Measurements from ENCODE around the gene USH2A.
"Not testable (repeated sequence)": the region's sequence is repeated elsewhere in the genome, so short reads cannot be mapped to it uniquely, and the experiment has no call there.

USH2A gene

GRCh38 chr1:216044538-216044937, 378.7 kb downstream of the USH2A start:
- DNase-seq = no peak

GRCh38 chr1:216034506-216034905, 388.7 kb downstream of the USH2A start:
- no peak for DNase-seq

DNA sequence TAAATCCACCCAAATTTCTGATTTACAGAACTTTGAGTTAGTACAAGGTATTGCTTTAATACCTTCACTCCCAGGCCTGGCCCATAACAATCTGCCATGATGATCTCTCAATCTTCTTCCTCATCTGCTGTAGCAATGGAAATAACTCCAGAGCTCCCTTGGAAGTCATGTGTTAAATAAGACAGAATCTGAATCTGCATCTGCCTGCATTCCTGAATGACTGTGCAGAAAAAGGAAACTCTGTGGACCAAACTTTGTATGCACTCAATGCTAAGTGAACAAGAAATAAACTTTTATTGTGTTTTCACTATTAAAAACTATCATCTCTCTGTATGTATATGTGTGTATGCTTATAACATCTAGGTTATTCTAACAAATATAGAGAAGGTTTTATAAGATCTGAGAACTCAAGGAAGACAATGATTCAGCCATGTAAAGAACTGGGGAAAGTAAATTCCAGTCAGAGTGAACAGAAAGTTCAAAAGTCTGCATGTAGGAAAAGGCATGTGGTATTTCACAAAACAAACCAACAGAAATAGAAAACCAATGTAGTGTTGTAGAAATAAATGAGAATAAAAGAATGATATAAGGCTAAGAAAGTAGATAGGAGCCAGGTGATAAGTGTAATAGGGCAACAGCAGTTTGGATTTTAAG, 390.2 kb downstream of the USH2A start:
- no peak for DNase-seq

GRCh38 chr1:216032284-216032683, 391.0 kb downstream of the USH2A start:
- DNase-seq = no peak

DNA sequence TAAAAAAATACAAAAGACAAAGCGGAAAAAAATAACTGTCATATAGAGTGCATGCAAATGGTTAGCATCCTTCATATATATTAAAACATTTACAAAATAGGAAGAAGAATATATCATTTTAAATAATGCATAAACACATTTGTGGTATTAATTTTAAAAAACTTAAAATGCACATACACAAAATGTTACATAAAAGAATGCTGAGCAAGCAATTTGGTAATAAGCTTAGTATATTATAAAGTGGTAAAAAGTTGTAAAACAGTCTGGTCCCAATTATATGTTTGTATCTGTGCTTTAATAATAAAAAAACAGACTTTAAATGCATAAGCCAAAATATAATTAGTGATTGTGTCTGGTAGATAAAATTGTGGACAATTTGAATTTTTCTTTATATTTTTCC, 394.6 kb downstream of the USH2A start:
- no peak for DNase-seq

DNA sequence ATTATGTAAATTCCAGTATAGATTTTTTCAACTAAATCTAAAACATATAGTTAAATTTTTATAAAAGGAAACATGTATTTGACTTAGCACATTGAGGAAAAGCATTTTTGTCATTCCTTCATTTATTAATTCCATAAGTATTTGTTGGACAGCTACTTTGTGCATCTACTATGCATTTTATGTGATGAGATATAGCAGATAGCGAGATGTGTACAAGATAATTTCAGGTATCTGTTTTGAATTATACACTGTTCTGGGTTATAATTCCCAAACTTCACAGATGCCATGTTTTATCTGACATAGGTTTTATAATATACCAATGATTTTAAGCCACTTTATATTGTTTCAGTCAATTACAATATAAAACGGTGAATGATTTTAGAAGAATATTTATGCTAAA, 398.7 kb downstream of the USH2A start:
- DNase-seq = no peak

GRCh38 chr1:216020743-216021345, 402.4 kb downstream of the USH2A start:
- DNase-seq = no peak

DNA sequence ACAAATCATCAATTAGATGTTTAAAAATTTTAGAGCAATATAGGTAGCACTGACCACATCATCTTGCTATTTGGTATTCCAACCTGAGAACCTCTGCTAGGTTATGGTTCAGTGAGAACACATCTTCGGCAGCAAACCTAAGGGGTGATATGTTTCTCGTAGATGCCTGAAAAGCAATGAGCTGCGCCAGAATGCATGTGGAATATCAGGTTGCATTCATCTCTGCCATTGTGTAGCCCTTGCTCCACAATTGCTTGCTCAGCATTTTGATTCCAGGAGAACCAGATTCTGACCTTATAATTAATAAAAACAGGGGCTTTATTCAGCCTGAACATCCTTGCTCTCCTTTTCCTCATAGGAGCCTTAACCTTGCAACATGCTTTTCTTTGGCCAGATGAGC, 408.1 kb downstream of the USH2A start:
- no peak for DNase-seq

DNA sequence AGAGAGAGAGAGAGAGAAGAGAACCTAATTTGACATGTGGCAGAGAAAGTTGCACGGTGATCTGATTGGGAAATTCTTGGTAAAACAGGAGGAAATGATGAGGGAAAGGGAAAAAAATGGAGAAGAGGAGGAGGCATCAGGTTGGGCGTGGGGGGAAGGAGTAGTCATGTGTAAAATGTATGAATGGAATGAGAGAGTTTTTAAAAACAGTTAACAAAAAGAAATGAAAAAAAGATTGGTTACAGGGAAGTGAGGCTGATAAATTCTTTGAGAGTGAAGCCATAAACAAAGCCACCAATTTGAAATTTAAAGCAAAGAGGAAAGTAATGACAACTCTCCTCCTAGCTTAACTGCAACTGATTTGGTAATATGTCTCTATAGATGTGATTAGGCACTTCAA, 409.2 kb downstream of the USH2A start:
- no peak for DNase-seq

DNA sequence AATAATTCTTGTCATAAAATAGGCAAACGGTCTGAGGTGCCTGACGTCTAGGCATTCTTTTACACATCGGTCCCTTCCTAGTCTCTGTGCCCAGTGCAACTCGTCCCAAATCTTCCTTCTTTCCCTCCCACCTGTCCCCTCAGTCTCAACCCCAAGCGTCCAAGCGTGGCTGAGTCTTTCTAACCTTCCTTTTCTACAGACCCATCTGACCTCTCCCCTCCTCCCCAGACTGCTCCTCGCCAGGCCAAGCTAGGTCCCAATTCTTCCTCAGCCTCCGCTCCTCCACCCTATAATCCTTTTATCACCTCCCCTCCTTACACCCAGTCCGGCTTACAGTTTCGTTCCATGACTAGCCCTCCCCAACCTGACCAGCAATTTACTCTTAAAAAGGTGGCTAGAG, 413.8 kb downstream of the USH2A start:
- DNase-seq = not testable (repeated sequence)

GRCh38 chr1:216005916-216006315, 417.3 kb downstream of the USH2A start:
- DNase-seq = no peak

DNA sequence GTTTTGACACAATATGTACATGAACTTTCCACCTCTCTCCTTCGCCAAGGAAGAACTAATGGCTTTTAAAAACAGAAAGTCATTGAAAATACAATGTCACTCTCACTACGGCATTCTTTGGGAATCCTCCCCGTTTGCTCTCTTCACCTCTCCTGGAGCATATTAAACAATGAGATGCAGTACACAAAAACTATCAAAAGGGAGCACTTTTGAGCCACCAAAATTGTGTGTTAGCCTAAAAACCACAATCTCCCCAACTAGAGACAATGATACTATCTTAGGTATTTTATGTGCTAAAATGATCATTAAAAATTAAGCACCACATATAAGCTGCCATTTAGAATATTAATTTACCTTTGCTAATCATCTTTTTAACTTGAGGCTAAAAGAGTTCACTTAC, 430.6 kb downstream of the USH2A start:
- no peak for DNase-seq

GRCh38 chr1:215987092-215987875, 436.0 kb downstream of the USH2A start:
- no peak for DNase-seq

DNA sequence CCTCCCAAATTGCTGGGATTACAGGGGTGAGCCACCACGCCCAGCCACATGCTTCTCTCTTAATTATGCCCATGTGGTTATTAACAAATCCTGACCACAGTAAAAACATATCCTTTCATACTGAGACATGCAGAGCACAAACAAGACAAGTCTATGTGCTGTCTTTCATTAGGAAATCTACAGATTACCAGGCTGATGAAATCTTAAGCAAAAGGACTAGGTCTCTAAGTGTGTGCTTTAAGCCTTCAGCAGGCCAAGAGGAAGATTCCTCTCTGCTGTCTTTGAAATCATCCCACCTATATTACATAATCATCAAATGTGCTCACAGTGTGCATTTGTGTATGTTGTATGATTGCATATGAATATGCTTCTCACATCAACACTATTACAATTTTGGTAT, 436.8 kb downstream of the USH2A start:
- no peak for DNase-seq

DNA sequence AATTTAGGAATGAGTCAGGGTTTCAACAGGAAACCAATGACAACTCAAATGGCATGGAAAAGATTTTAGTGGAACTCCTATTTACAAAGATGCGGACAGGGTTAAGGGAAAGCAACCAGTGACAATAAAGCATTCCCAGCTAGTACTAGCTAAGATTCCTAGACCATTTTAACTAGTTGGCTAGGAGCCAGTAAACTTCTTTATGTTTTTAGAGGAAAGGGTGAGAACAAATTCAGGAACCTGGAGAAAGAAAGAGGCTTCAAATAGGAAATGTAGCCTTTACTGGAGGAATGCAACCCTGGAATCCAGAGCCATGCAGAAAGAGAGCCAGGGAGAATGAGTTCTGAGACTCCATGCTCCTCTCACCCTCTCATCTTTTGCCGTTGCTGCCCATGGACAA, 439.6 kb downstream of the USH2A start:
- DNase-seq = no peak

- no peak for DNase-seq
These were observed 451.3 kb downstream of the USH2A start for GRCh38 chr1:215971793-215972441.

GRCh38 chr1:215970406-215970805, 452.8 kb downstream of the USH2A start:
- DNase-seq = no peak

DNA sequence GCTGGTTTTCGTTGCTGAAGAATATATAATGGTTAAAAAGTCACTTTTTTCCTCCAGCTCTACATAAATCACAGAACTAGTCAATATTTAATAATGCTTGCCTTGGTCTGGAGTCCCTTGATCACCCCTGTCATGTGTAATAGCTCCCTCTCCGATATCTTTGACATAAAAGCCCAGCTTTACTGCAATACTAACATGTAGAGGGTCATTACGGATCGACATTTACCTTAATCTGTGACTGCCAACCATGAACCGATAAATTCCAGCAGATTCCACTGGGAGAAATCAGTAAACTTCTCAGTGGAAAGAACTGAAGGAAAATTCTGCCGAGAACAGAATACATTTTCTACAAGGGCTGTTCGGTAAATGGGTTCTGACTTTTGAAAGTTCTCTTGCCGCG, 459.6 kb downstream of the USH2A start:
- DNase-seq = no peak

DNA sequence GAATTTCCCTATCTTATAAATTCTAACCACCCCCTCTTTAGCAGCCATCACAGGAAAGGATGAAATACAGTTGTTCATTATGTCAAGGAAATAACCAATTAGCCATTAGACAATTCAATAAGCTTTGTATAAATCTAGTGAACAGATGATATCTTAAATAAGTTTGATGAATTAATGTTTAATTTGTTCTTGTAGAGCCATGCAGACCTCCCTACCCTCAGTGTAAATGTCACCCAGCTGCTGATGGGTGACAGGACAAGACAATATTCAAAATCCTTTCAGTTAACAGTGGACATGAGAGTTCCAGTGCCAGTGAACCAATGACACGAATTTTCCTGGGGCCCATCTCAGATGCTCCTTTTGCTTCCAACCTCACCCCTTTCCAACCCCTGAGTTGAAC, 460.2 kb downstream of the USH2A start:
- DNase-seq = no peak

GRCh38 chr1:215958841-215959240, 464.4 kb downstream of the USH2A start:
- DNase-seq = no peak

DNA sequence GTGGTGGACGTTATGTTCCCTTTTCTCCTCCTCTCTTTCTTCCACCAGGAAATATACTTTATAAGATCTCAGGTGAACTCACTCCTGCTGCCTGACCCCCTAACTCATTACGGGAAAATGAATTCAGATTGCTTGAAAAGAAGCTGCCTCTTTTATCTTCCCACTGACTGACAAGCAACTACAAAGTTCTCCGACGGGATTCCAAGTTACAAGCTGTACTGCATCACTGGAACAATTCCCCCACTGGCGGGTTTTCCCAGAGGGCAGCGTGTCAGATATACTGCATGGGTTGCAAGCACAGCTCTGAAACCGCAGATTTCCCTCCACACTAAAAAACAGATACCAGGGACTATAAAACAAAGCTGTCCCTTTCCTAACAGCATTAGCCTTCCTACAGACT, 465.6 kb downstream of the USH2A start:
- no peak for DNase-seq

GRCh38 chr1:215932558-215932957, 490.7 kb downstream of the USH2A start:
- DNase-seq = no peak

DNA sequence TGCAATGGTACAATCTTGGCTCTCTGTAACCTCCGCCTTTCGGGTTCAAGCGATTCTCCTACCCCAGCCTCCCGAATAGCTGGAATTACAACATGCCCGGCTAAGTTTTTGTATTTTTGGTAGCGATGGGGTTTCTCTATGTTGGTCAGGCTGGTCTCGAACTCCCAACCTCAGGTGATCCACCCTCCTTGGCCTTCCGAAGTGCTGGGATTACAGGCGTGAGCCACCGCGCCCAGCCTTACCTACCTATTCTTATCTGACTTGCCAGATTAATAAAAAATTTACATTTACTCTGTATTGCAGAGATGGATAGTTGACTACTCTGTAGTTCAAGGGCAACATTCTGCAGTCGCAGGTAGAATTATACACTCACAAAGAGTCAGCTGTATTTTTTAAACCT, 496.6 kb downstream of the USH2A start:
- DNase-seq = no peak

All from effector CD4-positive, alpha-beta T cell (primary cell).